Right ventricle myocardium superior (tissue), 1 donor: Measurements from ENCODE around the gene FRMD8. TPM values are rescaled to one million over a fixed set of nuclear protein-coding genes. Genes with fewer than 3 reads are reported as not detected.

Experiments
- total RNA-seq: library from RNA; stranded (reverse); fragmentation: NEBNext Ultra II Directional; extraction: Animal tissue kit (Norgen Biotek cat#: 25700); gene quantifications from one replicate; pipeline ENCODE4 v1.2.1, GENCODE V29; 2021
- donor health status: DM: no; HTN: yes; CAD: no; lungs with severe emphysema.

The FRMD8 gene
- total RNA-seq, 1 donor from 2014 or later = 8.6 TPM

Other genes starting within 250 kb of the FRMD8 start
- gene SPDYC, start 216.4 kb upstream of the FRMD8 start, total RNA-seq = not detected
- gene CAPN1, start 204.7 kb upstream of the FRMD8 start, total RNA-seq = 66.9 TPM
- 4.9 TPM for gene POLA2, start 124.7 kb upstream of the FRMD8 start, total RNA-seq
- gene CDC42EP2, start 71.8 kb upstream of the FRMD8 start, total RNA-seq = 14.0 TPM
- 49.3 TPM for gene DPF2, start 52.8 kb upstream of the FRMD8 start, total RNA-seq
- 1.0 TPM for gene TIGD3, start 31.9 kb upstream of the FRMD8 start, total RNA-seq
- gene SLC25A45, start 4.0 kb upstream of the FRMD8 start, total RNA-seq = 5.3 TPM
- gene NEAT1, start 36.2 kb downstream of the FRMD8 start, total RNA-seq = 451 TPM
- gene MALAT1, start 112.4 kb downstream of the FRMD8 start, total RNA-seq = 5,573 TPM
- gene SCYL1, start 138.4 kb downstream of the FRMD8 start, total RNA-seq = 60.5 TPM
- gene LTBP3, start 171.7 kb downstream of the FRMD8 start, total RNA-seq = 73.4 TPM
- 23.2 TPM for gene ZNRD2, start 183.8 kb downstream of the FRMD8 start, total RNA-seq
- 36.1 TPM for gene FAM89B, start 185.9 kb downstream of the FRMD8 start, total RNA-seq
- gene EHBP1L1, start 189.4 kb downstream of the FRMD8 start, total RNA-seq = 44.9 TPM
- gene KCNK7, start 209.2 kb downstream of the FRMD8 start, total RNA-seq = 0.81 TPM
- gene MAP3K11, start 227.6 kb downstream of the FRMD8 start, total RNA-seq = 38.5 TPM
- gene PCNX3, start 229.1 kb downstream of the FRMD8 start, total RNA-seq = 9.3 TPM